ENCODE results near the gene SPRY2.

SPRY2 gene

DNA sequence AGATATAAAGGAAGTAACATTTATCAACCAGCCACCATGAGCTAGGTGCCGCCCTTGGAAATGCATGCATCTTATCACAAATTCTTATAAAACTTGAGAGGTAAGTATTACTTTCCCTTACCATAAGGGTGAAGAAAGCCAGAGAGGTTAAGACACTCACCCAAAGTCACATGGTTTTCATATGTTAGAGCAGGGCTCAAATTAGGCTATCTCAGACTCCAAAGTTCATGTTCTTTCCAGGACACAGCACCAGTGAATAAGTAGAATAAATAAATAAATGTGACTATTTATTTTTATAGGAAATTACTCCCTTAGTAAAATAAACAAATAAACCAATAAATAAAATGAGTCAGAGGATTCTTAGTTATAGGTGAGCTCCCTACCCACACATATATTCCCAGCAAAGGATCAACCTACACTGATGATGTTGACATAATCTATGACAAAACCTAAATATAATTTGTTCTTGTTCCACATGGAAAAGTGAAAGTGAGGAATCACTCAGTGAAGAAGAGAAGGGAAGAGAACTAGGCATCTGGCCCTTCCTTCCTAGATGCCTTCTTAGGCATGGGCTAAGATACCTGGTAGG, 27.2 kb downstream of the SPRY2 start:
- no peaks in the 10 kb centered on the region for H3K9me3 ChIP-seq (ENCODE audit: control insufficient read depth, low read length)
- WGBS, 2 experiments (ENCODE audit: insufficient coverage in 2 of 2), result no CpG with 5 or more reads among the region's 1 CpG
- H3K36me3 ChIP-seq (ENCODE audit: control insufficient read depth, insufficient read depth, low read length), result no peaks in the 10 kb centered on the region
- no peaks in the 10 kb centered on the region for H3K4me1 ChIP-seq (ENCODE audit: control insufficient read depth, insufficient read depth, low read length, poor library complexity, severe bottlenecking)
- no peak overlapping the region for H3K4me3 ChIP-seq (ENCODE audit: extremely low read depth, insufficient read depth, low read length, poor library complexity, severe bottlenecking)
- no peak overlapping the region for H3K27ac ChIP-seq (ENCODE audit: low read depth, low read length, severe bottlenecking)

DNA sequence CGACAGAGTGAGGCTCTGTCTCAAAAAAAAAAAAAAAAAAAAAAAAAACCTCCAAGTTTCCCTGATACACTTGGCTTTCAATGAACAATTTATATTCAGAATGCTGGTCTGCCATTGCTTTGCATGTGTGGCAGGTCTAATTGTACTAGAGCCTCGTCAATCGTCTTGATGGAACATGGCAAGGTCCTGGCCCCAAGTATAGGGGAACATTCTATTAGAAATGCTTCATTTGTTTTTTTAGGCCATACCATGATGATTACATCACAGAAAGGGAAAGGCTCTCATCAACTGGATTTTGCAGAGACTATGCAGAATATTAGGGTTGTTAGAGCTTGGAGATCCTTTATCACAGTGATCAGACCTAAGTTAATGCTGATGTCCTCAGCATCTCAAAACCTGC, 28.0 kb downstream of the SPRY2 start:
- no peaks in the 10 kb centered on the region for H3K9me3 ChIP-seq (ENCODE audit: control insufficient read depth, low read length)
- WGBS, 2 experiments (ENCODE audit: insufficient coverage in 2 of 2), result 80 to 94% methylated on average over 1 to 2 of the region's 3 CpGs
- no peak overlapping the region for H3K4me3 ChIP-seq (ENCODE audit: extremely low read depth, insufficient read depth, low read length, poor library complexity, severe bottlenecking)
- no peaks in the 10 kb centered on the region for H3K4me1 ChIP-seq (ENCODE audit: control insufficient read depth, insufficient read depth, low read length, poor library complexity, severe bottlenecking)
- H3K27ac ChIP-seq (ENCODE audit: low read depth, low read length, severe bottlenecking), result no peak overlapping the region
- no peaks in the 10 kb centered on the region for H3K36me3 ChIP-seq (ENCODE audit: control insufficient read depth, insufficient read depth, low read length)

- WGBS, 2 experiments (ENCODE audit: insufficient coverage in 2 of 2), result 92 to 96% methylated on average over 3 of the region's 5 CpGs
Measured at GRCh38 chr13:80312012-80312704, 28.8 kb downstream of the SPRY2 start.

GRCh38 chr13:80309926-80310325, 31.0 kb downstream of the SPRY2 start:
- peaks cover 3% of the 10 kb centered on the region for H3K4me1 ChIP-seq (ENCODE audit: control insufficient read depth, insufficient read depth, low read length, poor library complexity, severe bottlenecking)
- H3K27ac ChIP-seq (ENCODE audit: low read depth, low read length, severe bottlenecking), result no peak overlapping the region
- no peaks in the 10 kb centered on the region for H3K9me3 ChIP-seq (ENCODE audit: control insufficient read depth, low read length)
- no peaks in the 10 kb centered on the region for H3K36me3 ChIP-seq (ENCODE audit: control insufficient read depth, insufficient read depth, low read length)
- H3K4me3 ChIP-seq (ENCODE audit: extremely low read depth, insufficient read depth, low read length, poor library complexity, severe bottlenecking), result no peak overlapping the region
- 60% methylated on average over 1 of the region's 3 CpGs; no CpG with 5 or more reads in 1 of the 2 experiments for WGBS, 2 experiments (ENCODE audit: insufficient coverage in 2 of 2)

More at GRCh38 chr13:80312012-80312704, 28.8 kb downstream of the SPRY2 start:
- Histone ChIP-seq H3K36me3 (ENCODE audit: control insufficient read depth, insufficient read depth, low read length) (no peaks in the 10 kb centered on the region), H3K4me1 (ENCODE audit: control insufficient read depth, insufficient read depth, low read length, poor library complexity, severe bottlenecking) (peaks cover 3% of the 10 kb centered on the region), H3K9me3 (ENCODE audit: control insufficient read depth, low read length) (no peaks in the 10 kb centered on the region), H3K27ac (ENCODE audit: low read depth, low read length, severe bottlenecking) (no peak overlapping the region), H3K4me3 (ENCODE audit: extremely low read depth, insufficient read depth, low read length, poor library complexity, severe bottlenecking) (no peak overlapping the region)

DNA sequence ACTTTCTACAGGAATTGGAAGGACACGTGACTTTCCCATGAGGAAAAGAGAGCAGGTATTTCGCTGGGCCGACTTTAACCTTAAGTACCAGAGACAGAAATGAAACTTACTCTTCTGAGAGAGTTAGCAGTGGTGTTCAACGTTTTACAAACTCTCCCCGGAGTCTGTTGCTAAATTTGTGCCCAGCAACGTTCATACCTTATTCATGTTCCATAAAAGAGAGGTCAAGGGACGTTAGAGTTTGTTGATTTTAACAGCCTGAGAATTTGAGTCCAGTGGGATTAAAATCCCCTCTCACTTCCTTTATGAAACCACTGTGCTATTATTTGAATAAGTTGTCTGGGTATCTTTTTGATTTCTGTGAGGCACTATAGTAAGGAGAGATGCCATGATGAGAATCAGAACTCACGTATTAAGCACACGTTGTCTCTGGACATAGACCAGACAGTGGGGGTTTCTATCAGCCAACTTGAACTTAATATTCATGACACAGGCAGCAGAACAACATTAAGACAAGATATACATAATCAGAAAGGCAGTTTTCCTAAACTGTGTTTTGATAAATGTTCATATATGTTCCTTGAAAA, 33.4 kb downstream of the SPRY2 start:
- H3K4me1 ChIP-seq (ENCODE audit: control insufficient read depth, insufficient read depth, low read length, poor library complexity, severe bottlenecking), result peaks cover 3% of the 10 kb centered on the region
- no peak overlapping the region for H3K27ac ChIP-seq (ENCODE audit: low read depth, low read length, severe bottlenecking)
- no peaks in the 10 kb centered on the region for H3K36me3 ChIP-seq (ENCODE audit: control insufficient read depth, insufficient read depth, low read length)
- no peak overlapping the region for H3K4me3 ChIP-seq (ENCODE audit: extremely low read depth, insufficient read depth, low read length, poor library complexity, severe bottlenecking)
- H3K9me3 ChIP-seq (ENCODE audit: control insufficient read depth, low read length), result peaks cover 5% of the 10 kb centered on the region
- 94 to 97% methylated on average over 5 to 6 of the region's 9 CpGs for WGBS, 2 experiments (ENCODE audit: insufficient coverage in 2 of 2)

- WGBS, 2 experiments (ENCODE audit: insufficient coverage in 2 of 2), result 89% methylated on average over 1 of the region's 3 CpGs; no CpG with 5 or more reads in 1 of the 2 experiments
- Histone ChIP-seq H3K27ac (ENCODE audit: low read depth, low read length, severe bottlenecking) (no peak overlapping the region), H3K36me3 (ENCODE audit: control insufficient read depth, insufficient read depth, low read length) (no peaks in the 10 kb centered on the region), H3K9me3 (ENCODE audit: control insufficient read depth, low read length) (peaks cover 5% of the 10 kb centered on the region), H3K4me1 (ENCODE audit: control insufficient read depth, insufficient read depth, low read length, poor library complexity, severe bottlenecking) (peaks cover 3% of the 10 kb centered on the region), H3K4me3 (ENCODE audit: extremely low read depth, insufficient read depth, low read length, poor library complexity, severe bottlenecking) (no peak overlapping the region)
Measured at GRCh38 chr13:80306337-80306972, 34.5 kb downstream of the SPRY2 start.

GRCh38 chr13:80305737-80306136, 35.2 kb downstream of the SPRY2 start:
- peaks cover 3% of the 10 kb centered on the region for H3K4me1 ChIP-seq (ENCODE audit: control insufficient read depth, insufficient read depth, low read length, poor library complexity, severe bottlenecking)
- peaks cover 5% of the 10 kb centered on the region for H3K9me3 ChIP-seq (ENCODE audit: control insufficient read depth, low read length)
- 89% methylated on average over 1 of the region's 1 CpG; no CpG with 5 or more reads in 1 of the 2 experiments for WGBS, 2 experiments (ENCODE audit: insufficient coverage in 2 of 2)
- no peak overlapping the region for H3K4me3 ChIP-seq (ENCODE audit: extremely low read depth, insufficient read depth, low read length, poor library complexity, severe bottlenecking)
- H3K36me3 ChIP-seq (ENCODE audit: control insufficient read depth, insufficient read depth, low read length), result no peaks in the 10 kb centered on the region
- no peak overlapping the region for H3K27ac ChIP-seq (ENCODE audit: low read depth, low read length, severe bottlenecking)

GRCh38 chr13:80303225-80303811, 37.6 kb downstream of the SPRY2 start:
- Histone ChIP-seq H3K36me3 (ENCODE audit: control insufficient read depth, insufficient read depth, low read length) (no peaks in the 10 kb centered on the region), H3K27ac (ENCODE audit: low read depth, low read length, severe bottlenecking) (no peak overlapping the region), H3K4me1 (ENCODE audit: control insufficient read depth, insufficient read depth, low read length, poor library complexity, severe bottlenecking) (peaks cover 3% of the 10 kb centered on the region), H3K4me3 (ENCODE audit: extremely low read depth, insufficient read depth, low read length, poor library complexity, severe bottlenecking) (no peak overlapping the region), H3K9me3 (ENCODE audit: control insufficient read depth, low read length) (peaks cover 5% of the 10 kb centered on the region)
- WGBS, 2 experiments (ENCODE audit: insufficient coverage in 2 of 2), result 86 to 89% methylated on average over 6 of the region's 6 CpGs

DNA sequence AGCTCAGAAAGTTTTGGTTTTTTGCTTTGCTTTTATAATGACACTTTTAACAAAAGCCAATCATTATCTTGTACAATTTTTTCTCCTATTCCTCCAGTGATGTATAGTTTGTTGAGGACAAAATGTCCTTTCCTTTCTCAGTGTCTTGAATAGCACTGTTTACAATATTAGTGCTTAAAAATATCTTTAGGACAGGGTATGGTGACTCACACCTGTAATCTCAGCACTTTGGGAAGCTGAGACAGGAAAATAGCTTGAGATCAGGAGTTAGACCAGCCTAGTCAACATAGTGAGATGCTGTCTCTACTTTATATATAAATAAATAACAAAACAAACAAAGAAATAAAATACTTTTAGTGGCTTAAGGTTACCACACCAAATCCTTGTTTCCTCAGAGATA, 41.9 kb downstream of the SPRY2 start:
- peaks cover 5% of the 10 kb centered on the region for H3K9me3 ChIP-seq (ENCODE audit: control insufficient read depth, low read length)
- peaks cover 4% of the 10 kb centered on the region for H3K4me1 ChIP-seq (ENCODE audit: control insufficient read depth, insufficient read depth, low read length, poor library complexity, severe bottlenecking)

DNA sequence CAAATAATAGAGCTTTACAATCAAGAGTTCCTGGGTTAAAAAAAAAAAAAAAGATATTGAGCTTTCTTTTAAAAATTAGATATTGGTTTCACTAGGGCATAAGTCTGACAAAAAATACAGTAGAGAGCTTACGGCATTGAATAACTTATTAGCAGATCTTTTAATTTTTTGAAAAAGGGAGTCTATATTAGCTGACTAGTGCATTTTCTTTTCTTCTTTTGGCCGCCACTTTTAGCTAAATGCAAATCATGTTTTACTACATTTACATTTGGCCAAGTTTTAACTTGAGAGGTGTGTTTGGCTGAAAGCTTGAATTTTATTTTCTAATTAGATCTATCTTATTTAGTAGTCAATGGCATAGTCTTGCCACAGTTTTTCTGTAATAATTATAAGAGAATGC, 43.4 kb downstream of the SPRY2 start:
- no peak overlapping the region for H3K27ac ChIP-seq (ENCODE audit: low read depth, low read length, severe bottlenecking)
- H3K36me3 ChIP-seq (ENCODE audit: control insufficient read depth, insufficient read depth, low read length), result no peaks in the 10 kb centered on the region
- H3K4me1 ChIP-seq (ENCODE audit: control insufficient read depth, insufficient read depth, low read length, poor library complexity, severe bottlenecking), result peaks cover 4% of the 10 kb centered on the region
- H3K4me3 ChIP-seq (ENCODE audit: extremely low read depth, insufficient read depth, low read length, poor library complexity, severe bottlenecking), result no peak overlapping the region
- WGBS, 2 experiments (ENCODE audit: insufficient coverage in 2 of 2), result 86% methylated on average over 1 of the region's 2 CpGs; no CpG with 5 or more reads in 1 of the 2 experiments
- no peaks in the 10 kb centered on the region for H3K9me3 ChIP-seq (ENCODE audit: control insufficient read depth, low read length)

More for the DNA sequence above, 41.9 kb downstream of the SPRY2 start:
- Histone ChIP-seq H3K36me3 (ENCODE audit: control insufficient read depth, insufficient read depth, low read length) (no peaks in the 10 kb centered on the region), H3K27ac (ENCODE audit: low read depth, low read length, severe bottlenecking) (no peak overlapping the region), H3K4me3 (ENCODE audit: extremely low read depth, insufficient read depth, low read length, poor library complexity, severe bottlenecking) (no peak overlapping the region)

Measured in mesodermal cell (in vitro differentiated cells).